IPS-18c (cell line): ENCODE measurements around the gene ATP6V1G2.

Experiments used
- H3K4me3 ChIP-seq: 2 replicates; pipeline ENCODE4 v1.7.0; 2013; ENCODE audit warnings: low read depth, mild to moderate bottlenecking, low read length, moderate library complexity; ENCODE audit not compliant: insufficient read depth
- H3K9me3 ChIP-seq: one replicate; pipeline ENCODE4 v1.6.1; 2013; ENCODE audit warnings: mild to moderate bottlenecking, low read length, moderate library complexity; ENCODE audit not compliant: control insufficient read depth, insufficient read depth

Gene ATP6V1G2

DNA sequence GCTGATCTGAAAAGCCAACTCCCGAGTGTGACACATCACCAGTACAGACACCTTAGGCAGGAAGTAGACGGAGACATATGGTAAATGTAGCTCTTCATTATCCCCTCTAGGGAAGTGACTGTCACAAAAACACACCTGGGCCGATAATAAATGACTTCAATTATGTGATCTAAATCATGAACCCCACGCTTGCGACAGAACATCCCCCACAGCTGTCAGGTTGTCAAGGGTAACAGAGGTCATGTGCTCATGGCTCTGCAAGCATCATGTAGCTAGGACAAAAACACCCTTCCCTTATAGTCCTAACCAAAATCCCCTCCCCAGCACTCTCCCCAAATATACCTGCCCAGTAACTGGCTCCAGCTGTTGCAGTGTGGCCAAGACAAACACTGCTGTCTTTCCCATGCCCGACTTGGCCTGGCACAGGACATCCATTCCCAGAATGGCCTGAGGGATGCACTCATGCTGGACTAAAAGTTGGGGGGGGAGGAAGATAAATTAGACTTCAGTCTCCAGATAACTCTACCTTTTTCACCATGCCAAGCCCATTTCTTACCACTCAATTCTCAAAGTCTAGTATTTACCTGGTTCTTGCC lies 7.5 kb downstream of the ATP6V1G2 start:
- Histone ChIP-seq H3K4me3 (peak overlapping the region; percentile 26), H3K9me3 (peaks cover 2% of the 10 kb centered on the region)

DNA sequence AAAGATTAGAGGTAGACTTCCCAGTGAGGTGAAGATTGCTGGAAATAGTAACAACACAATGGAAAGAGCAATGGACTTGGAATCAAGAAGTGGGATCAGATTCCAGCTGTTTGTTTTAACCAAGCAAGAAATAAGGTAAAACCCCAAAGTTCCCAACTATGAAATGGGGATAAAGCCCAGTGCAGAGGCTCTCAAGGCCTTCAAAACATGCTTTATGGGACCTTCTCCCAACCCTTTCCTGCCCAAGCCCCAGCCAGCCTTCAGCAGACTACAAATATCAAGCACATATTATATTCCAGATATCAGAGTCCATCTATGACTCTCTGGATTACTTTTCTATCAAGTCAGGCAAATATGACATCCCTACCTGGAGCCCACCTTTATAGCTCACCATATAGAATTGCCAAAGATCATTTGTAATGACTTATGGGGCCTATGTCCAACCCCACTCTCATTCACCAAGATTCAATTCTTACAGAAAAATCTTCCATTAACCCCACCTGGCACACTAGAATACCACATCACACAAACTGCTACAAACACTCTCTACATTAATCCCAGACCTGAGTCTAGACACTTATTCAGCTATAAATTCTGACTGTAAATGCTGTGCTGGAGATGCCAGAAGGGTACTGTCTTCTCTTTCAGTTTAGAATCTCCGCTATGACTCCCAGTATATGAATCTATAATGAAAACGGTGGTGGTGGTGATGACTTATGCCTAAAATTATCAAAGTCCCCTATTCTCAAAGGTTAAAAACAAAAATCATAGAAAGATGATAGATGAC lies 10.7 kb downstream of the ATP6V1G2 start:
- peaks cover 2% of the 10 kb centered on the region for H3K9me3 ChIP-seq
- no peak overlapping the region for H3K4me3 ChIP-seq

DNA sequence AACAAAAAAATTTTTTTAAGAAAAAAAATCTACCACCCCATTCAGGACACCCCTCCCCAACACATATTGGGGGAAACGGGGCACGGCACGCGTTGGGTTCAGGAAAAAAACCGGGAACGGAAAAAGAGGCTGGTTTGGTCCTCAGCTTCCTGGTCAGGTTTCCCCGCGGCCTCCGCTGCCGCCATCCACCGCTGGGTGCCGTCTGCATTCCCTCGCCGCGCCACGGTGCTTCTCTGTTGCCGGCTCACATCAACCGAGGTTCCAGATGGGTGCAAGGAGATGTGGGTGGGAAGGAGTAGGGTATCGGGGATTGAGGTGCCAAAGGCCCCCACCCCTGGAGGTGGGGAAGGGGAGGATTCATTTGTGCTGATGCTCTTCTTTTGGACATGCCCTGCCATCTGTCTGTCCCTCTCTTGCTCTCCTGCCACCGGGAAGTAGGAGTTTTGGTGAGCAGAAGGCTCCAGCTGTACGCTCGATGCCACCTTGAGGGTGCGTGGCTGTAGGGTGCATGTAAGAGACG lies 11.8 kb downstream of the ATP6V1G2 start:
- peaks cover 2% of the 10 kb centered on the region for H3K9me3 ChIP-seq
- H3K4me3 ChIP-seq = no peak overlapping the region

DNA sequence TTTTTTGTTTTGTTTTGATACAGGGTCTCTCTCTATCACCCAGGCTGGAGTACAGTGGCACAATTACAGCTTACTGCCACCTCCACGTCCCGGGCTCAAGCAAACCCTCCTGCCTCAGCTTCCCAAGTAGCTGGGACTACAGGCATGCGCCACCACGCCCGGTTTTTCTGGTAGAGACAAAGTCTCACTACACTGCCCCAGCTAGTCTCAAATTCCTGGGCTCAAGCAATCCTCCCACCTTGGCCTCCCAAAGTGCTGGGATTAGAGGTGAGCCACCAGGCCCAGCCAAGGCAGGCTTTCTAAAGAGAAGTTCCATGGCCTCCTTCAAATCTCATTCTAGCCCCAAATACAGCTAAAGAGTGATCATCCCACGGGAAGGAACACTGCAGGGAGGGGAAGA lies 12.4 kb downstream of the ATP6V1G2 start:
- Histone ChIP-seq H3K4me3 (no peak overlapping the region), H3K9me3 (peaks cover 2% of the 10 kb centered on the region)

DNA sequence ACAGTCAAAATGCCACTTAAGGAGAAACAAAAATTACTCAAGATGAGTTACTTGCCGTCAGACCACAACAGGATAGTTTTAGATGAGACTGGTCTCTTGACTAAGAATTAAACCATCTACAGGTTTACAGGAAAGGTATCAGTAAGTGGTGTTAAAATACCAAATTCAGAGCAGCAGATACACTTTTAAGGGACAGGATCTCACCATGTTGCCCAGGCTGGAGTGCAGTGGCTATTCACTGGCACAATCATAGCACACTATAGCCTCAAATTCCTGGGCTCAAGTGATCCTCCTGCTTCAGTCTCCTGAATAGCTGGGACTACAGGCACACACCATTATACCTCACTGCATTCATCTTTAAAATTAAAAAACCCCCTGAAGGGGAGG lies 13.0 kb downstream of the ATP6V1G2 start:
- Histone ChIP-seq H3K9me3 (peaks cover 2% of the 10 kb centered on the region), H3K4me3 (no peak overlapping the region)

DNA sequence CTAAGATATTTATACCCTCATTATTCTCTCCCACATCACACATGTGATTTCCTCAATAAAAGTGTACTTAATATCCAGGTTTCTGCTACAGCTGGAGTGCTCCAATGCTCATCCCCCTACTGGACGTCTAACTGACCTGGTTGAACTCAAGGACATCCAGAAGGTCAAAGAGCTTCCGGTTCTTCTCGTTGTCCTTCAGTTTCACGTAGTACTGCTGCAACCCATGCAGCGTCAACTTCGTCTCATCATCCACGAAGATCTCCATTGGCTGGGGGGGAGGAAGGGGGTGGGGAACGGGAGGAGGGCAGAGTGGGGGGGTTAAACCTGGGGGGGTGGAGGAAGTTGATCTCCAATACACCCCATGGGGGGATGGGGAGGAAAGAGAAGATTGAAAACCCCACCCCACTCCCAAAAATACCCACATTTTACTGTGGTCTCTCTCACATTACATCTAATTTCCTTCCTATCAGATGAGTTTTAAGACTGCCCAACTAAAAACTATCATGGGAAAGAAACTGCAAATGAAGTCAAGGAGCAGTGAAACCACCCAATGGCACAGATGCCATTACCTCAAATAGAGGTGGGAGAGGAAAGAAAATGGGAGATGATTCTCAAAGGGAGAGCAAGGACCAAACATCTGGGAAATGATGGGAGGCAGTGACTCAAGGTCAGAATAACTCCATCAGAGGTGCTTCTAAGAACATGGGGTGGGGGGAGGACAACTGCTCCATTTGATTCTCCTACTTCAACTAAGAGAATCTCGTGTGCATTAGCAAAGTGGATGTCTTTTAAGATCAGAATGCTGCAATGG lies 13.6 kb downstream of the ATP6V1G2 start:
- peaks cover 2% of the 10 kb centered on the region for H3K9me3 ChIP-seq
- no peak overlapping the region for H3K4me3 ChIP-seq

DNA sequence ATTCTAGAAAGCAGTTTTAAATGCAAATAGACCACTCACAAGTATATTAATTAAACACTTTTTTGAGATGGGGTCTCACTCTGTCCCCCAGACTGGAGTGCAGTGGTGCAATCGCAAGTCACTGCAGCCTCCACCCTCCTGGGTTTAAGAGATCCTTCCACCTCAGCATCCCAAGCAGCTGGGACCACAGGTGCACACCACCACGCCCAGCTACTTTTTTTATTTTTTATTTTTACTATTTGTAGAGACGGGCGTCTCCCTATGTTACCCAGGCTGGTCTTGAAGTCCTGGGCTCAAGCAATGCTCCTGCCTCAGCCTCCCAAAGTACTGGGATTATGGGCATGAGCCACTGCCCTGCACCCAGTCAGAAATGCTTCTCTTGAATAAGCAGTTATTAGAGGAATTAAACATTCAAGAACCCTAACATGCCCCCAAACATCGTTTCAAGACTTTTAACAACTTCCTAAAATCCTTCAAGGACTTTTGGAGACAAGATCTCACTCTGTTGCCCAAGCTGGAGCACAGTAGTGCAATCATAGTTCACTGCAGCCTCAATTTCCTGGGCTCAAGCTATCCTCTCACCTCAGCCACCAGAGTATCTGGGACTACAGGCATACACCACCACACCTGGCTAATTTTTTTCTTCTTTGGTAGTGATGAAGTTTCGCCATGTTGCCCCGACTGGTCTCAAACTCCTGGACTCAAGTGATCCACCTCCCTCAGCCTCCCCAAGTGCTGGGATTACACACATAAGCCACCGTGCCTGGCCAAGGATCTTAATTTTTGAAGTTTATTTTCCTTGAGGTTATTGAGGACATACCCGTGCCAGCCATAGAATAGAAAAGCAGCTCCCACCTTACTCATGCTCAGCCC lies 14.4 kb downstream of the ATP6V1G2 start:
- Histone ChIP-seq H3K9me3 (peaks cover 2% of the 10 kb centered on the region), H3K4me3 (no peak overlapping the region)

DNA sequence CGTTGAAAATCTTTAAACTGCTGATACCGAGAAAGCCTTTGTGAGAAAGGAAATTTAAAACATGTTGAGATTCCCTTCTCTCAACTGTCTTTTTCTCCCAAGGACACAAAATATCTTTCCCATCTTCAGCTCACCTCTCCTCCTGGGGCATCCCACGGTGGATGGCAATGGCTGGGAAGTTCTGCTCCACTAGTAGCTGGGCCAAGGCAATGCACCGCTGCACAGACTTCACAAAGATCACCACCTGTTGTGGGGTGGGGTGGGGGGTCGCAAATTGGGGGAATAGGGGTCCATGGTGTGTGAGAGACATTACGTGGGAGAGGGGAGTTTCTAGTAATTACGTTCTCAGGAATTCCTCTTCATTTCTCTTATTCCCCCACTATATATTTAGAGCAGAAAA lies 15.2 kb downstream of the ATP6V1G2 start:
- Histone ChIP-seq H3K4me3 (no peak overlapping the region), H3K9me3 (peaks cover 2% of the 10 kb centered on the region)

DNA sequence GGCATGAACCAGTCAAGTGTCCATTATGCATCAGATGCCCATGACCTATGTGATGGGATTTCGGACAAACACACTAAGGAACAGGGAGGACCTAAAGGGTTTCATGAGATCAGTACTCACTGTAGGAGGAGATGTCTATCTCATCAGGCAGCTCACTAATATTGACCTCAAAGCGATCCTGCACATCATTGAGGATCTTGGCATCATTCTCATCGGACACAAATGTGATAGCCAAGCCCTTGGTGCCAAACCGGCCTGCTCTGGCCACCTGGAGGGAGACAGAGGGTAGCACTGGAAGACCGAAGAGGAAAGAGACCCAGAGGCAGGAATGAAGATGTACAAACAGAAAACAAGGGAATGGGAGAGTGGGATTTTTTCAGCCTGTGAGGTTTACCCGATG lies 15.7 kb downstream of the ATP6V1G2 start:
- no peak overlapping the region for H3K4me3 ChIP-seq
- H3K9me3 ChIP-seq = peaks cover 2% of the 10 kb centered on the region

DNA sequence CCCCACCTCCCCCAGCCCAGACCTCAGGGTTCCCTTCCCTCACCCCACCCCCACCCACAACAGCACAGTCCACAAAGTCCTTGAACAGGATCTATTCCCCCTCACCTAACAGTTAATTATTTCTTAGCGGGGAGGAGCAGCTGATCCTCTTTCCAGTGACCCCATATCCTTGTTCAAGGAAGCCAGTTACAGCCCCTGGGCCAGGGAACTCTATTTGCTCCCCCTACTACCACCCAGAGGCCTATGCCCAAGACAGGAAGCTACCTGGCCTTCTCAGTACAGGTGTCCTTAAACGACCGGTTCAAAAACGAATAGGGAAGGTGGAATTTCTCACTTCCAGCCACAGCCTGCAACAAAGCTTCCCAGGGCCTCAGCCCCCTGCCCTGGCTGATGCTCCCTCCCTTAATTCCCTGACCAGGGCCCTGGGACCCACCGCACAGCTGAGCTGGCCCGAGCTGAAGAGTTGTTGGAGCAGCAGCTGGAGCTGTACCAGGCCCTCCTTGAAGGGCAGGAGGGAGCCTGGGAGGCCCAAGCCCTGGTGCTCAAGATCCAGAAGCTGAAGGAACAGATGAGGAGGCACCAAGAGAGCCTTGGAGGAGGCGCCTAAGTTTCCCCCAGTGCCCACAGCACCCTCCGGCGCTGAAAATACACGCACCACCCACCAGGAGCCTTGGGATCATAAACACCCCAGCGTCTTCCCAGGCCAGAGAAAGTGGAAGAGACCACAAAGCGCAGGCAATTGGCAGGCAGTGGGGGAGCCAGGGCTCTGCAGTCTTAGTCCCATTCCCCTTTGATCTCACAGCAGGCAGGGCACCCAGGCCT lies 16.9 kb downstream of the ATP6V1G2 start:
- Histone ChIP-seq H3K4me3 (no peak overlapping the region), H3K9me3 (peaks cover 2% of the 10 kb centered on the region)

DNA sequence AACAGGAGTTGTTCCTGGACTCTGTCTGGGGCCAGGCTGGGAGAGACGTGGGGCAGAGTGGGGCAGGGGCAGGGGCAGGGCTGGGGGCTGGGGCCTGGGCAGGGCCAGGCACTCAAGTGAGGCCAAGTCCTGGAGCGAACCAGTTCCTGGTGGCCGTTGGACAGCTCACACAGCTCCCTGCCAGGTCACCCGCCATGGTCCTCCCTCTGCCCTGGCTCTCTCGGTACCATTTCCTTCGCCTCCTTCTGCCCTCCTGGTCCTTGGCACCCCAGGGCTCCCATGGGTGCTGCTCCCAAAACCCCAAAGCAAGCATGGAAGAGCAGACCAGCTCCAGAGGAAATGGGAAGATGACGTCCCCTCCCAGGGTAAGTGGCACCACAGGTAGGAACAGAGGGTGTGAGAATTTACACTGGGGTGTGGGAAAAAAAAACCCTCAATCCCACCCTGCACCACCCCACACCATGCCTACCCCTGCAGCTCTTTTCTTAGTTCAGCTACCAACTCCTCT lies 17.5 kb downstream of the ATP6V1G2 start, which contains the start of gene MCCD1:
Gene MCCD1, plus strand, starts transcription at position 142 of the 508 bp plus-strand sequence. Its CDS starts 53 bp downstream, at position 195.
- H3K4me3 ChIP-seq = no peak within 1 kb of the TSS
- no peaks in the 10 kb centered on the region for H3K9me3 ChIP-seq

DNA sequence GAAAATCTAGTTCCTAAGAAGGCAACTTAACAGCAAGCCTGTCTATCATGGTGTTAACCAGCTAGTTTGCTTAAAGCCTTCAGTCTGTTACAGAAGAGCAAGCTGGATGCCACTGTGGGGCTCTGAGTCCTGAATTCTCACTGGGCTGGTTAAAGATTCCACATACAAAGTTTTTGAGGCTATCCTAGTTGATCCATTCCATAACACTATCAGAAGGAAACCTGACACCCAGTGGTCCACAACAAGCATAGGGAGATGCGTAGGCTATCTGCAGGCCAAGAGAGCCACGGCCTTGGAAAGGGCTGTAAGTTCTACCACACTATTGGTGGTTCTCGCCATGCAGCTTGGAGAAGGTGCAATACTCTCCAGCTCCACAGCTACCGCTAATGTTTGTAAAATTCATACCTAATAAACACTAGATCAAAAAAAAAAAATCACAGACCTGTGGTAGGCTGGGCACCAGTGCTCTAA lies 18.1 kb downstream of the ATP6V1G2 start:
- no peak overlapping the region for H3K4me3 ChIP-seq

DNA sequence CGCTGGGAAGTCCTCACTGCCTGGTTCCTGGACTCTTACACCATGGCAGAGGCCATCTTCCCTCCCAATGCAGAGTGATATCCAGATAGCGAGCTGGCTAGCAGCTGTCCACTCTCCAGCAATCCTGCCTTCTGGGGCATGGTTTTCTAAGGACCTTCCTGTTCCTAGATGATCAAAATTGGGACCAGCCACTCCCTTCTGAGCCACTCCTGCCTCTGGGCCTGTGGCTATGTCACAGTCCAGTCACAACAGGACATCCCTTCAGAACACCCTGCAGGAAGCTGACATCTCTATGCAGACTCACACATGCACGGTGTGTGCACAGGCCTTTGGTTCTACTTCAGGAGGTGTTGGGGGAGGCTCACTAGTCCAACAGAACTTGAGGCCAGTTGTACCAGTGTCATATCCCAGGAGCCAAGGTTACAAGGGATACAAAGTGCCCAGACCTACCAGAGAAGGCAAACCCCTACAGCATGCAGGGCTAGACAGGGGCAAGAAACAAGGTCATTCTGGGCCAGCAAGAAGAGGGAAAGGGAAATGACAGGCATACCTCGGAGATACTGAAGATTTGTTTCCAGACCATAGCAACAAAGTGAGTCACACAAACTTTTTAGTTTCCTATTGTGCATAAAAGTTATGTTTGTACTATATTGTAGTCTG lies 20.3 kb downstream of the ATP6V1G2 start:
- Histone ChIP-seq H3K9me3 (no peaks in the 10 kb centered on the region), H3K4me3 (no peak overlapping the region)

More for the DNA sequence above, 18.1 kb downstream of the ATP6V1G2 start:
- H3K9me3 ChIP-seq = no peaks in the 10 kb centered on the region

DNA sequence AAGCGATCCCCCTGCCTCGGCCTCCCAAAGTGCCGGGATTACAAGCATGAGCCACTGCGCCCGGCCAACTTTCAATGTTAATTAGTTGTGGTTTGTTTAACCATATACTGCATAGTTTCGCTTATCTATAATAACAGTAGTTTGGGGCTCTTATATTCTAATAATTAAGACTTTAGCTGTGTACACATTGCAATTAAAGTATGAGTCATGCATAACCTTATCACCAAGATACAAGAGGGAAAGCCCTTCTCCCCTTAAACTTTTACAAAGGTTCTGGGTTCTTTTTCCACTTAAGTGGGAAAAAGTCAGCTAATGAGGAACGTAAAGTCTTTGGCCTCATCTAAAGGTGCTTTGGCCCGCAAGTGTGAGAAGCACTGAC lies 20.9 kb downstream of the ATP6V1G2 start:
- H3K4me3 ChIP-seq = no peak overlapping the region

DNA sequence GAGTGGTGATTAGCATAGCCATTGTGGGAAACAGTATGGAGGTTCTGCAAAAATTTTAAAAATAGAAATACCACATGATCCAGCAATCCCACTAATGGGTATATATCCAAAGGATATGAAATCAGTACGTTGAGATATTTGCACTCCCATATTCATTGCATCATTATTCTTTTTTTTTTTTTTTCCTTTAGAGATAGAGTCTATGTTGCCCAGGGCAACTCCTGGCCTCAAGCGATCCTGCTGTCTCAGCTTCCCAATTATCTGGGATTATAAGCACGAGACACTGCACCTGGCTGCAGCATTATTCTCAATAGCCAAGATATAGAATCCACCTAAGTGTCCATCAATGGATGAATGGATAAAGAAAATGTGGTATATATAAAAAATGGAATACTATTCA lies 24.6 kb downstream of the ATP6V1G2 start:
- Histone ChIP-seq H3K9me3 (no peaks in the 10 kb centered on the region), H3K4me3 (no peak overlapping the region)

More for the DNA sequence above, 20.9 kb downstream of the ATP6V1G2 start:
- no peaks in the 10 kb centered on the region for H3K9me3 ChIP-seq
